ENCODE data around the gene CEP350. TPM values are rescaled to one million over a fixed set of nuclear protein-coding genes. Genes with fewer than 3 reads are reported as not detected.

Gene CEP350
- polyA plus RNA-seq, 2 of the 4 experiments (the other 2 are of a cell fraction) = 6.4 to 22.6 TPM

- TF ChIP-seq EP300 (IDR thresholded peaks at IDR 0.05) = no peak
- no peak for TF ChIP-seq HDAC2 (IDR thresholded peaks at IDR 0.05)
- no peak for TF ChIP-seq MAFK (IDR thresholded peaks at IDR 0.05; ENCODE audit: partially characterized antibody)
- TF ChIP-seq ATOH8 (CRISPR knock-in tag; IDR thresholded peaks at IDR 0.05; ENCODE audit: low read depth) = no peak
- no peak for TF ChIP-seq TP53 (CRISPR knock-in tag; IDR thresholded peaks at IDR 0.05)
- no peak for TF ChIP-seq FOSL2 (IDR thresholded peaks at IDR 0.05)
- no peak for TF ChIP-seq FOSL2 (CRISPR knock-in tag; IDR thresholded peaks at IDR 0.05)
- TF ChIP-seq JUN (IDR thresholded peaks at IDR 0.05) = peak; percentile 59 to 87
- TF ChIP-seq, protein P1, sequence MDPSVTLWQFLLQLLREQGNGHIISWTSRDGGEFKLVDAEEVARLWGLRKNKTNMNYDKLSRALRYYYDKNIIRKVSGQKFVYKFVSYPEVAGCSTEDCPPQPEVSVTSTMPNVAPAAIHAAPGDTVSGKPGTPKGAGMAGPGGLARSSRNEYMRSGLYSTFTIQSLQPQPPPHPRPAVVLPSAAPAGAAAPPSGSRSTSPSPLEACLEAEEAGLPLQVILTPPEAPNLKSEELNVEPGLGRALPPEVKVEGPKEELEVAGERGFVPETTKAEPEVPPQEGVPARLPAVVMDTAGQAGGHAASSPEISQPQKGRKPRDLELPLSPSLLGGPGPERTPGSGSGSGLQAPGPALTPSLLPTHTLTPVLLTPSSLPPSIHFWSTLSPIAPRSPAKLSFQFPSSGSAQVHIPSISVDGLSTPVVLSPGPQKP (IDR thresholded peaks at IDR 0.05; ENCODE audit: low read depth, low read length) = no peak
- TF ChIP-seq CHD2 (IDR thresholded peaks at IDR 0.05; ENCODE audit: low read length, partially characterized antibody) = peak; percentile 94
- TF ChIP-seq RFX5 (IDR thresholded peaks at IDR 0.05) = no peak
- TF ChIP-seq KDM1A (IDR thresholded peaks at IDR 0.05; ENCODE audit: low read depth) = no peak
- no peak for TF ChIP-seq CBX2 (IDR thresholded peaks at IDR 0.05; ENCODE audit: borderline replicate concordance, low read depth)
- TF ChIP-seq PHF8 (IDR thresholded peaks at IDR 0.05; ENCODE audit: borderline replicate concordance, low read depth) = peak; percentile 90
- TF ChIP-seq, protein P2, sequence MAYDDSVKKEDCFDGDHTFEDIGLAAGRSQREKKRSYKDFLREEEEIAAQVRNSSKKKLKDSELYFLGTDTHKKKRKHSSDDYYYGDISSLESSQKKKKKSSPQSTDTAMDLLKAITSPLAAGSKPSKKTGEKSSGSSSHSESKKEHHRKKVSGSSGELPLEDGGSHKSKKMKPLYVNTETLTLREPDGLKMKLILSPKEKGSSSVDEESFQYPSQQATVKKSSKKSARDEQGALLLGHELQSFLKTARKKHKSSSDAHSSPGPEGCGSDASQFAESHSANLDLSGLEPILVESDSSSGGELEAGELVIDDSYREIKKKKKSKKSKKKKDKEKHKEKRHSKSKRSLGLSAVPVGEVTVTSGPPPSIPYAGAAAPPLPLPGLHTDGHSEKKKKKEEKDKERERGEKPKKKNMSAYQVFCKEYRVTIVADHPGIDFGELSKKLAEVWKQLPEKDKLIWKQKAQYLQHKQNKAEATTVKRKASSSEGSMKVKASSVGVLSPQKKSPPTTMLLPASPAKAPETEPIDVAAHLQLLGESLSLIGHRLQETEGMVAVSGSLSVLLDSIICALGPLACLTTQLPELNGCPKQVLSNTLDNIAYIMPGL (CRISPR knock-in tag; IDR thresholded peaks at IDR 0.05; ENCODE audit: borderline replicate concordance) = no peak
- 0 out of 3 replicates have a peak, but pooled peaks have one; percentile 5 for TF ChIP-seq SMC3 (IDR thresholded peaks at IDR 0.05)
- no peak for TF ChIP-seq ZFP36 (IDR thresholded peaks at IDR 0.05; ENCODE audit: borderline replicate concordance, partially characterized antibody)
- TF ChIP-seq HOXA7 (CRISPR knock-in tag; IDR thresholded peaks at IDR 0.05) = no peak
- peak; percentile 79; the same call in 2 of the 3 replicates for TF ChIP-seq BCL3 (IDR thresholded peaks at IDR 0.05)
- TF ChIP-seq HOXB5 (CRISPR knock-in tag; IDR thresholded peaks at IDR 0.05) = no peak
- TF ChIP-seq POLR2AphosphoS2 (conservative IDR thresholded peaks at IDR 0.05; ENCODE audit: low read length) = no peak
- TF ChIP-seq HOXB13 (CRISPR knock-in tag; IDR thresholded peaks at IDR 0.05; ENCODE audit: low read depth) = no peak
- TF ChIP-seq, protein P3, sequence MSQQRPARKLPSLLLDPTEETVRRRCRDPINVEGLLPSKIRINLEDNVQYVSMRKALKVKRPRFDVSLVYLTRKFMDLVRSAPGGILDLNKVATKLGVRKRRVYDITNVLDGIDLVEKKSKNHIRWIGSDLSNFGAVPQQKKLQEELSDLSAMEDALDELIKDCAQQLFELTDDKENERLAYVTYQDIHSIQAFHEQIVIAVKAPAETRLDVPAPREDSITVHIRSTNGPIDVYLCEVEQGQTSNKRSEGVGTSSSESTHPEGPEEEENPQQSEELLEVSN (IDR thresholded peaks at IDR 0.05; ENCODE audit: borderline replicate concordance, low read depth) = peak; percentile 55; the same call in 1 of the 2 replicates
Measured at GRCh38 chr1:179954493-179955286, at the start of gene CEP350 (continued).

Data from A549 (cell line).